ENCODE measurements around the gene PGS1.

PGS1 gene

DNA sequence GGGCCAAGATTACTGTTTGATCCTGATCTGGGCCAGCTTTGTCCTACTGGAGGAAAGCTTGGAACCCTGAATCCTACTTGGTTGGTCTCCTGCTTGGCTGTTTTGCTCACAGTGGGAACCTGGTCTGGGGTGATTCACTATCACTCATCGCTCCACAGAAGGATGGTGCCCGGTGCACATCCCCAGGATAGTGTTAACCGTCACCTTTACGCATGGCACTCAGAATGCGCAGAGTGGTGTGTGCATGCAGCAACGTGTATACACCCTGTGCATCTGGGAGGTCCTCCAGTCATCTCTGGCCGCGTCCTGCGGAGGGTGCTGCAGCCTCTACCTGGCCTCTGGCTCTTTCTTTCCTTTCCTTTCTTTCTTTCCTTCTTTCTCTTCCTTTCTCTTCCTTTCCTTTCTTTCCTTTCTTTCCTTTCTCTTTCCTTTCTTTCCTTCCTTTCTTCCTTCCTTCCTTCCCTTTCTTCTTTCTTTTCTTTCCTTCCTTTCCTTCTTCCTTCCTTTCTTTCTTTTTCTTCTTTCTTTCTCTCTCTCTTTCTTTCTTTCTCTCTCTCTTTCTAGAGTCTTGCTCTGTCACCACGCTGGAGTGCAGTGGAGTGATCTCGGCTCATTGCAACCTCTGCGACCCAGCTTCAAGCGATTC is 31.7 kb upstream of the PGS1 start:
- no peak for DNase-seq (ENCODE audit: low read depth, low spot score)

DNA sequence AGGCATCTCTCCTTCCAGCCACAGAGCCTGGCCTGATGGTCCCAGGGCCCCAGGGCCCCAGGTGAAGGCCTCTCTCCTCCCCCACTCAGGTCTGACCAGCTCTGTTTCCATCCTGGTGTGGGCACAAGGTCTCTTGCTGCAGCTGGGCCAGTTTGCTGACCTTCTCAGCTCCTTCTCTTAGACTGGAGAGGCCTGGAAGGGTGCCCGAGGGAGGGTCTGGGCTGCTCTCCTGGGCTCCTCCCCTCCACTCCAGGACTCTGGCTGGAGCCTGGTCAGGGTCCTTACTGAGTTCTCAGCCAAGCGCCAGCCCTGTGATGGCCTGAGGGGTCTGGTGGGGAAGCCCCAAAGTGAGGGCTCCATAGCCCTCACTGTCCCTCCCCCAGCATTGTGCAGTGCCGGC is 31.0 kb upstream of the PGS1 start:
- DNase-seq (ENCODE audit: low read depth, low spot score) = no peak

DNA sequence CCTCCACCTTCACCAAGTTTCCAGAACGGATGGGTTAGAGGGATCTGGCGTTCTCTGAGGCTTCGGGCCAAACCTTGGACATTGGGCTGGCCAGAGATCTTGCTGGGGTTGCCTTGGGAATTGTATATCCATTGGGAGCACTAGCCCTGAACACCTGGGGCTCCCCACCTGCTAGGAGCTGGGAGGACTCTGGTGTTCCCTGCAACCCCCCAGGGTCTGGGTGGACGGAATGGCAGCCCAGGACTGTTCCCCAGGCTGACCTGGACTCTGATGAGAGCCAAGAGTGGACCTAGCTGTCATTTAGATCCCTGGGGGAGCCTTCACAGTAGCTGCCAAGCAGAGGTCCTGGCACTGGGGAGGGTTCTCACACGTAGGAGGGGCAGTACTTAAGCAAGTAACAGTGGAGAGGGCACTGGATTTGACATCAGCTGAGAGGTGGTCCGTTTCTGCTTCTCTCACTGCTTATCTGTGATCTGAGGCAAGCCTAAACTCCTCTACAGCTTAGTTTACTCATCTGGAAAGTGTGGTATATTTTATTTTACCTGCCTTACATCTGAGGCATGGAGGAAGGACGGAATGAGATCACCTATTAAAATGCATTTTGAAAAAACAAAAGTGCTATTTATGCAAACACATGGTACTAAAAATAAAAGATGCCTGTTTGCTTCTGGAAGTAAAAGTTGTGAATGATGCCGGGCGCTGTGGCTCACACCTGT is 30.2 kb upstream of the PGS1 start:
- no peak for DNase-seq (ENCODE audit: low read depth, low spot score)

DNA sequence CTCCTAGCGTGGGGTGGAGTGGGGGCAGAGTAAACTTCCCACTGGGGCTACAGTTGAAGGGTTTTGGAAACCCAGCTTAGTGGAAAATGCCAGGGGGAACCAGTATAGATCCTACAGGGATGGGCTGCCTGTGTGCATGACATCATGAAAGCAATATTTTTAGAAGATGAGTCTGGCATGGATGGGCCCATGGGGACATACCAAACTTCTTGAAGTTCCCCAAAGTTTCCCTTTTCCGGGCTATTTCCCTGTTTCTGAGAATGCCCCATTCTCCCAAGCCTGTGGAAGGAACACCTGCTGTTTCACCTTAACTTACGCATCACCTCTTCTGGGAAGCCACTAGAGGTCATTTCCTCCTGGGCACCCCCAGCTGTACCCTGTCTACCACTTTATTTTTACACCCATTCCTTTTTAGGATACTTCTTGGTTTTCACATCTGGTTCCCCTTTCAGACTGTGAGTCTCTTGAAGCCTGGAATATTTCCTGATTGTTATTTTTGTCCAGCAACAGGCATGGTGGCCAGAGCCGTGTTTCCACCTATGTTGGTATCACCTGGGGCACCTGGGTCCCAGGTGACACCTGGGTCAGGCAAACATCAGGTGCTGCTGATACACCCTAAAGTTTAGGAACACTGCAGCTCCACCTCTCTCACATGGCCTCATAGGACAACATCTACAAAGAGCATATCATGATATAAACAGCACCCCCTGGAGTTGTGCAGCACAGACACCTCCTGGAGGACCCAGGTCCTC is 28.4 kb upstream of the PGS1 start:
- no peak for DNase-seq (ENCODE audit: low read depth, low spot score)

DNA sequence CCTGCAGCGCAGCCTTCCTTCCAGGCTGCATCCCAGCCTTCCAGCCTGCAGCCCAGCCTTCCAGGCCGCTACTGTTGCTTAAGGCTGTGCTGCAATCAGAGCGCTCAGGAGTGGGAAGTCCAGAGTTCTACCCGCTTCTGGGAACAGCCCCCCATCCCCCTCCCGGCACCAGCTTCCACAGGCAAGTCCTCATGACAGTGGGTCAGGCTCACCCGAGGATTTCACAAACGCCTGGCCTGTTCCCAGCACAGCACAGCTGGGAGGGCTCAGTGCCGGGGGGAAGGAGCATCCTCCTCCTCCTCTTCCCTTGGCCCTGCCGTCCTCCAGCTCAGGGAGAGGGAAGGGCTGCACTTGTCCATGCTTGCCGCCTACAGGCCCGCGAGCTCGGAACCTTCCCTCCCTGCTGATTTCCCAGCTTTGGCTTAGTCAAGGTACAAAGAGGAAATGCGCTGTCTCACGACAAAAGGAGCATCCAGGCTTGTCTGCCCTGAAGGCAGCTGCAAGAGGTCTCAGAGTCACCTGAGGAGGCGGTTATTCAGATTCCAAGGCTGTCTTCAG is 26.9 kb upstream of the PGS1 start:
- no peak for DNase-seq (ENCODE audit: low read depth, low spot score)

DNA sequence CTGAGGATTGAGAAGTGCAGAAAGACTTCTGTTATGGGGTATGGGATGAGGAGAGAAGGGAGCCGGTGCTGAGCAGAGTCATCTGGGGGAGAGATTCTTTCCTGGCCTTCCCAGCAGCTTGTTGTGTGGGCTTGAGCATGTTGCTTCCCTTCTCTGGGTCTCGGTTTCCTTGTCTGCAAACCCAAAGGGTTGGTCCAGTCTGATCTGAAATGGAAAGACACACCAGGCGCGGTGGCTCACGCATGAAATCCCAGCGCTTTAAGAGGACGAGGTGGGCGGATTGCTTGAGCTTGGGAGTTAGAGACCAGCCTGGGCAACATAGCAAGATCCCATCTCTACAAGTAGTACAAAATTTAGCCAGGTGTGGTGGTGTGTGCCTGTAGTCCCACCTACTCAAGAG is 24.6 kb upstream of the PGS1 start:
- no peak for DNase-seq (ENCODE audit: low read depth, low spot score)

DNA sequence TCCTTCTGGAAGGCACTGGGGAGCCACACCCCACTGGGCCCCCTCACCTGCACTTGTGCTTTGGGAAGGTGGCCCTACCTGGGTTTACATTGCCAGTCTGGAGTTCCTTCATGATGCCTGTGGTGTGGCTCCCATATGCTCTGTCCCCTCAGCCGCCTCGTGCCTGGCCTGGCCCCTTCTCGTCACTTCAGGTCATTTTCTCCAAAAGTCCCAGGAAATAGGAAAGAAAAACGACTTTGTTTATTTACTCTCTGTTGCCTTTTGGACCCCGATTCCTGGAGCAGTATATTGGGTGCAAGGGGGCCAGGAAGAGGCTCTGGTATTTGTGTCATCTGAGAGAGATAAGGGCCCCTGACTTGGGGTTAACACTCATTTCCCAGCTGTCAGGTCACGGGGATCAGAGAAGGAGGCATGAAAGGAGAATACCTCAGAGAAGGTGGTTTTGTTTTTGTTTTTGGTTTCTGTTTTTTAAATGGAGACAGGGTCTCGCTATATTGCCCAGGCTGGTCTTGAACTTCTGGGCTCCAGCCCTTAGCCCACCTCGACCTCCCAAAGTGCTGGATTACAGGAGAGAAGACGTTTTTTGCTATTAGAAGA is 23.3 kb upstream of the PGS1 start:
- no peak for DNase-seq (ENCODE audit: low read depth, low spot score)

DNA sequence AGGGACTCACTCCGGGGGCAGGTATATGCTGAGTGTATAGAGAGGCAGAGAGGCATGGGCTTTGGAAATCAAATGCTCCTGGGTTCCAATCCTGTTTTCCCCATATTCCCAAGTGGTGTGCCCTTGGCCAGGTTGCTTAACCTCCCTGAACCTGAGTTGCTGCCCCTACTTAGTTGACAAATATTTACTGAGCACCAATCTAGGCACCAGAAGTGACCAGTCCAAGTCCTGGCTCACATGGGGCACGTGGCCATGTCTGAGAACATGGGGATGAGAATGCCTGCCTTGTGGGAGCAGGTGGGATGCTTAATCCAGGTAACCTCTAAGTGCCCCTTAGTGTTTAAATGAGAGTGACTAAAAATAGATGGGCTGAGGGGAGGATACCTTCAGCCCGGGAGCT is 22.7 kb upstream of the PGS1 start:
- no peak for DNase-seq (ENCODE audit: low read depth, low spot score)

DNA sequence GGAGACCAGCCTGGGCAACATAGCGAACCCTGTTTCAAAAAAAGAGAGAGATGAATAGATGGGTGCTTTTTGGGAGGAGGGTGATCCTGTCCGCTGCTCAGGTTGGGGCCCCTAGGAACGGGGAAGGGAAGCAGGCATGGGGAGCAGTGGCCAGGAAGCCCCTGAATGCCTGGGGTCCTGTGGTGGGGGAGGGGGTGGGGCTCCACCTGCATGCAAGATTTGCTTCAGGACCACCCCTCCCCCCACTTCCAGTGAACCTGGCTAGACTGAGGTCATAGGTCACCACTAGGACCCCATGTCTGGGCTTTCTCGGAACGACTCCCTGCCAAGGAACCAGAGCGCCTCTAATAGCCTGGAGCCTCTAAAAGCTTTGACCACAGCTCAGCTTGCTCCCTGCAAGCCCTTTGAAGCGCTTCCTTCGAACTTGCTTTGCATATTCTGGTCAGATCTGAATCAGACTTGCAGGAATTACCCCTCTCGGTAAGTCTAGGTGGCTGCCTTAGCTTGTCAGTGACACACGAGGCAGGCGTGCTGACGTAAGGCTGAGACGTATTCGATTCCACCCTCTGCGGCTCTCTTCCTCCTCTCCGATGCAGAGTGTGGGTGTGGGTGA is 22.2 kb upstream of the PGS1 start:
- peak; percentile 81 for DNase-seq (ENCODE audit: low read depth, low spot score)

DNA sequence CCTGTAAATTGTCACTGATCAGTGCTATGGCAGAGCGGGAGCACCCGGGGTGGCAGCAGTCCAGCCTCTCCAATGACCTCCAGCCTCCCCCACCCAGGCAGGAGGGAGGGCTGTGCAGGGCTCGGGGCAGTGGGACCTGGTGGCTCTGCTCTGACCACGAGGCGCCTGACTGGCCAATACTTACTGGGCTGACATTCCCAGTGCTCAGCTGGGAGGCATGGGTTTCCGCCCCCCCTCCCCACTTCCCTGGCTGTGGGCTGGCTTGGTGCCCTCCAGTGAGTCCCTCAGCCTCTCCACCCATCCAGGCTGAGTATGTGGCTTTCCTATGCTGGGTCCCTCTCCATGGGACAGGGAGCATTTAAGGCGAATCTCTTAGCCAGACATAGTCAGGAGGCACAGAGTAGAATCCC is 21.3 kb upstream of the PGS1 start:
- no peak for DNase-seq (ENCODE audit: low read depth, low spot score)

DNA sequence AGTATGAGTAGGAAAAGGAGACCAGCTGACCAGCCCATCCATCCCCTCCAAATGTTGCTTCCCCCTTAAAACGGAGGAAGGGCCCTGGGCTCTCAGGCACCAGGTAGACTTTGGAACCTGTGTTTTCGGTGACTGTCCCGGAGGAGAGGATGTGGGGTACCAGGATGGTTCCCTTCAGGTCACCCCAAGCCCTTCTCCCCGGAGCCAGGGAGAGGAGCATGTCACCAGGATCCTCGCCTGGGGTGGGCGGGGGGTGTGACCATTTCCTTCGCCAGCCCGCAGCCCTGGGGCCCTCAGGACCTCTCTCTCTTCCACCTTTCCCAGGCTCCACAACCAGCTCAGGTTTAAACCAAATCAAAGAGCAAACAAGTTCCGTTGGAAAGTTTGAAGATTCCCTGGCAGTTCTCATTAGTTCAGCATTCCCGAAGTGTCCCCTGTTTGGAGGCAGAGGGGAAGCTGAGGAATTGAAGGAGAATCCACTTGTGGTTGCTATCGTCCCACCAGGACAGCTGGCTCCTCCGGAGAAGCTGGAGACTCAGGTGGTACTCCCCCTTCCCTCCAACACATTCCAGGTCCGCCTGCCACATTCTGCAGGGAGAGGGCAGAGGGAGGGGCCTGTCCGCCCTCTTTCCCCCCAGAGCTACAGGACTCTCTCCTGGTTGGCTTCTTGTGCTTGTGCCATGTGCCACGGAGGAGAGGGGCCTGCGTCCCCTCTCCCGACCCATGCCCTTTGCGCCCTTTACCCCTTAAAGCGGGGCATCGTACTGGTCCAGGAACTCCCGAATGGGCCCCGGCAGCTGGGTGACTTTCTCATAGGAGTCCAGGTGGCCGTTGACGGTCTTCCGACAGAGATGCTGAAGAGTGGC is 20.5 kb upstream of the PGS1 start:
- DNase-seq (ENCODE audit: low read depth, low spot score) = no peak

DNA sequence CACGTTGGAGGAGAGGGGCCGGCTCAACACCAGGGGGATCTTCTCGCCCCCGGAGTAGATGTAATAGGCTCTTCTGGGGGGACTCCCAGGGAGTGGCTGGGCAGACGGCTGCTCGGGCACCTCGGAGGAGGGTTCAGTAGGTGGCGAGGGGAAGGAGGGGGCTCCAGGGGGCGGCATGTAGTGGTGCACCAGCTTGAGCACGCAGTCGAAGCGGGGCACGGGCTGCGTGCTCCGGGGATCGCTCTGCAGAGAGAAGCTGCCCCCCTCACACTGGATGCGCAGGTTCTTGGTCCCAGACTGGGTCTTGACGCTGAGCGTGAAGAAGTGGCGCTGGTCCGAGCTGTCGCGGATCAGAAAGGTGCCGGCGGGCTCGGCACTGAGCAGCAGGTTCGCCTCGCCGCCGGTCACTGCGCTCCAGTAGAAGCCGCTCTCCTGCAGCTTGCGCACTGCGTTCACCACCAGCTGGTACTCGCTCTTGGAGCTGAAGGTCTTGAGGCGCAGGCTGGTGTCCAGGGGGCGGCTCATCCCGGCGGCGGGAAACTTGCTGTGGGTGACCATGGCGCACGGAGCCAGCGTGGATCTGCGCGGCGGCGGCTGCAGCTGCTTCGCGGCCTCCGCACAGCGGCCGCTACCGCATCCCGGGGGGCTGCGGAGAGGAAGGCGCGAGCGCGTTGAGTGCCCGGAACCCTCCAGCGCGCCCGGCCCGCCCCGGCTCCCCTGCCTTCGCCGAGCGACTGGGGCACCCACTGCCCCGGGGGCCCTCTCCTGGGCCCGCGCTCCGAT is 19.7 kb upstream of the PGS1 start:
- no peak for DNase-seq (ENCODE audit: low read depth, low spot score)

DNA sequence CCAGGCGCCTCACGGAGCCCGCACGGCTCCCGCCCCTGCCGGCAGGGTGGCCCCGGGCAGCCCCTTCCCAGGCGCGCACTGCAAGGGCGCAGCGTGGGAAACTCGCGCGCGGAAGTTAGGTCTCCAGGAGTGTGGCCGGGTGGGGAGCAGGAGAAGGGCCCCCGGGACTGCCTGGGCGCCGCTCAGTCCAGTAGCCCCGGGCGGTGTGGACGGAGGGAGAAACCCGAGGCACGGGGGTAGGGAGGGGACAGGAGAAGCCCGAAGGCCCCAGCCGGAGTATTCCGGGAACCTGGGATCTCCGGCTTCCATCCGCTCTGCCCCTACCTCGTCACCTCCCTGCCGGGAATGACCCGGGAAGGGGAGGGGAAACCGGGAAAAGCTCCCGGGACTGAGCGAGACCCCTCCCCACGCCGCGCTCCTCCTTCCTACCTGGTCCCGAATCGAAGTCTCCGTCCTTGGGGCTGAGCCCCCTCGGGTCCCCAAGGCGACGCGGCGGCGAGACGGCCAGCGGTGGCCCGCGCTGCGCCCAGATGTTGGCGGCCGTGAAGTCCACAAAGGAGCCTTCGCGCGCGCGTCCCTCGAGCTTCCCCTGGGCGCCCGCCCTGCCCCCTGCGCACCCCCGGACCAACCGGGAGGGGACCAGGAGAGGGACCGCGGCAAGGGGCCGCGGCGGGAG is 19.0 kb upstream of the PGS1 start:
- DNase-seq (ENCODE audit: low read depth, low spot score) = no peak

DNA sequence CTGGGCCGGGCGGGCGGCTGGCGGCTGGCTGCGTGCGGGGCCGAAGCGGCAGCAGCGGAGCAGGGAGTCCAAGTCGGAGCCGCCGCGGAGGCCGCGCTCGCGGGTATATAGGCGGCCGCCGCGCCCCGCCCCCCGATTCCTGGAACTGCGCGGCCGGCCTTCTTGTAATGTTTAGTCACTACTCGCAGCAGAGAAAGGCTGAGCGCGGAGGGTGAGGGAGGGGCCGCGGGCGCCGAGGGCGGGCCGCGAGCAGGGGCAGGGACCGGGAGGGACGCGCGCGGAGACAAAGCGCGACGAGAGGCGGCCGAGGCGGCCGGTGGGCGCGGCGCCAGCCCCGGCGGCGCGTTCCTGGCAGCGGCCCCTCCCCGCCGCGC is 18.5 kb upstream of the PGS1 start, which contains the start of gene SOCS3:
Gene SOCS3, minus strand, starts transcription at position 81 of the 374 bp plus-strand sequence. CDS start 982 bp downstream, outside the sequence.
- DNase-seq (ENCODE audit: low read depth, low spot score) = peak; percentile 90

DNA sequence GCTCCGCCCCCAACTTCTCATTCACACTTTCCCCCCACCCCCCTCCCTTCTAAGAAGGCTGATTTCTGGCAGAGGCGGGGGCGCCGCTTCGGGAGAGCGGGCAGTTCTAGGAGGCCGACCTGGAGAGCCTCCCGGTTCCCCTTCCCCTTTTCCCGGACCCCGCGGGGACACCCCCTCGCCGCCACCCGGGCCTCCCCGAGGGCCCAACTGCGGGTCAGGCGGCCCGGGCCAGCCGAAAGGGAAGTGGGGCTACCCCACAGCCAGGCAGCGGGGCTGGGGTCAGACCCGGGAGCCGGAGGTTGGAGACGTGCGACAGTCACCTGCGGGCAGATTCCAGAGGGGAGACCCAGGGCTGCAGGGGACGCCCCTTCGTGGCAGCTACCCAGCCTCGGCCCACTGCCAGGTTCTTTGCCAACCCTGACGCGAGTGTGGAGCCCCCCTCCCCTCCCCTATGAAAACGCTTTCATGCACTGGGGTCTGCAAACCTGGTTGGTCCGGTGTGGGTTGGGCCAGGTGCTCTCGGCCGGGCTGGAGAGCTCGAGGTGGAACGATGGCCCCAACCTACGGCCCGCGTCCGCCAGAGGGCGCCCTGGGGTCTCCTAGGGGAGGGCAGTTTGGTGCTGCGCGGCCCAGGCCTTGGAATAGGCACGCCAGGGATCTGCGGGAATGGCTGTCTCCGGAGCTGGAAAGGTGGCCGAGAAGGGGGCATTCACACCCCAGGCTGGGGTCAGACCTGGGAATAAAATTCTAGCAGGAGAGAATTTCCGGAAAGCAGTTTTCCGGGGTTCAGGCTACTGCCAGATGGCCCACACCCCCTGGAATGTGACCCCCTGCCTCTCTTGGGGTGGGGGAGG is 17.9 kb upstream of the PGS1 start:
- peak; percentile 83 for DNase-seq (ENCODE audit: low read depth, low spot score)

DNA sequence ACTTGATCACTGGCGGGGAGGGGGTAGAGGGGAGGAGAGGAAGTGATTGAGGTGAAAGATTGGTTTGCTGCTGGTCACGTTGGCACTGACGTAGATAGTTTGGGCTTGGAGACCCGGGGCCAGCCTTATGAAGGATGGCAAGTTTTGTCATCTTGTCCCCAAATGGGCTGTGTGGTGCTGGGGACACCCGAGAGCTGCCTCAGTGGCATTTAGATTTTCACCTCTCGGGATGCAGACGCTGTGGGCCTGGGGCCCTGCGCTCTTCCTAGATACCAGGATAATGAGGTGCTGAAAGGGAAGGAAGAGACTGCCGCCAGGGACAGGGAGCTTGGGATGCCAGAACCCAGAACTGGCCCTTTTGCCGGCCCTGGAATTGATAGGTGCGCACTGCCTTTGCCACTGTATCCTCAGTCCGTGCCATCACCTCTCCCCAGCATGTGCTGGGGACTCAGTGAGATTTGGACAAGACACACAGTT is 17.2 kb upstream of the PGS1 start:
- DNase-seq (ENCODE audit: low read depth, low spot score) = no peak

DNA sequence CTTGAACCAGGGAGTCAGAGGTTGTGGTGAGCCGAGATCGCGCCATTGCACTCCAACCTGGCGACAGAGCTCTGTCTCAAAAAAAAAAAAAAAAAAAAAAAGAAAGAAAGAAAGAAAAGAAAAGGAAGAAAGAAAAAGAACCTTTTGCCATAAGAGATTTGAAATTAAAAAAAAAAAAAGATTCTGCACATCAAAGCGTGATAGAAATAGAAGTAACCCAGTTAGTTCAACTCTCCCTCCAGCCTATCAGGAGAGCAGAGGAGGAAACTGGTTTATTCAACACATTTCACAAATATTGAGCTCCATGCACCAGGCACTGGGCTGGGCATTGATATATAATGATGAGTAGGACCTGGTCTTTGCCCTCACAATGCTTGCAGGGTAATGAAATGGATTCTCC is 16.2 kb upstream of the PGS1 start:
- DNase-seq (ENCODE audit: low read depth, low spot score) = no peak

DNA sequence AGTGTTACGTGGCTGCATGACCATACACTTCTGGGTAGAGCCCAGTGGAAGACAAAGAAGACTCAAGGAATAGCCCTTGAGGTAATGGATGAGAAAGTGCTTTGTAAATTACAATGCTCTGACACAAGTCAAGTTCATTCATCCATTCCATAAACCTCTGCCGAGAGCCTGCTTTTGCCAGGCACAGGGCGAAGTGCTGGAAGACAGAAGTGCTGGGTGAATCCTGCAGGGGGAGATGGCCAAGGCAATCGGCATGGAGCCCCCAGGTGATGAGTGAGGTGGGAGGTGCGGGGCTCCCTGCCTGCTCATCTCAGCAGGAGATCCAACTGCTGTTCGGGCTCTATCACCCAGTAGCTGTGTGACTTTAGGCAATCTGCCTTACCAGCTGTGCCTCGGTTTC is 15.8 kb upstream of the PGS1 start:
- DNase-seq (ENCODE audit: low read depth, low spot score) = no peak
